ENCODE data around the gene RAB42. TPM values are rescaled to one million over a fixed set of nuclear protein-coding genes. Genes with fewer than 3 reads are reported as not detected.
"Not testable (repeated sequence)": the region's sequence is repeated elsewhere in the genome, so short reads cannot be mapped to it uniquely, and the experiment has no call there.

The RAB42 gene
- total RNA-seq, 1 donor from 2014 or later: 1.5 TPM

DNA sequence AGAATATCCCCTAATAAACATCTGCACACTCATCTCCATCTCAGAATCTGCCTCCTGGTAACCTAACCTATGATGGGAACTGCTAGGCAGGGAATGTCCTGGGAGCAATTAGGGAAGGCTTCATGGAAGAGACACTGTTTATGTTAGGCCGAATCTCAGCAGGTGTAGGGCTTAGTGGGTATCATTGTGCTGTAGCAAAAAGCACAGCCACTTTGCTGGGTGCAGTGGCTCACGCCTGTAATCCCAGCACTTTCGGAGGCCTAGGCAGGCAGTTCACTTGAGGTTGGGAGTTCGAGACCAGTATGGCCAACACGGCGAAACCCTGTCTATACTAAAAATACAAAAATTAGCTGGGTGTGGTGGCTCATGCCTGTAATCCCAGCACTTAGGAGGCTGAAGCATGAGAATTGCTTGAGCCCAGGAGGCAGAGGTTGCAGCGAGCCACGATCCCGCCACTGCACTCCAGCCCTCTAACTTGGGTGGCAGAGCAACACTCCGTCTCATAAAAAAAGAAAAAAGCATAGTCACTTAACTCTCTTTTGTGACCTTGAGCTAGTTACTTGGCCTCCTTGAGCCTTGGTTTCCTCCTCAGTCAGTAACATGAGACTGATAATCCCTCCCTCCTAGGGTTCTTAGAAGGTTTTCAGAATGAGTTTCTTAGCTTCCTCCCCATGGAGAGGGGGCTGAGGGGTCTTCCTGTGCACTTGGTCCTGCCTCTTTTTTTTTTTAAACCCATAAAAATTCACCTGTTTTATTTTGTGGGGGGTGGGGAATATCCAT, 3.5 kb downstream of the RAB42 start:
- Mint-ChIP-seq H3K9me3 (no peaks in the 10 kb centered on the region), H3K36me3 (ENCODE audit: low read depth) (no peaks in the 10 kb centered on the region), H3K4me1 (peaks cover 4% of the 10 kb centered on the region), H3K27me3 (ENCODE audit: low read depth) (peaks cover 7% of the 10 kb centered on the region), H3K4me3 (peak overlapping the region; percentile 25), H3K27ac (ENCODE audit: unreplicated experiment) (no peak overlapping the region)
- TF ChIP-seq, protein P1, sequence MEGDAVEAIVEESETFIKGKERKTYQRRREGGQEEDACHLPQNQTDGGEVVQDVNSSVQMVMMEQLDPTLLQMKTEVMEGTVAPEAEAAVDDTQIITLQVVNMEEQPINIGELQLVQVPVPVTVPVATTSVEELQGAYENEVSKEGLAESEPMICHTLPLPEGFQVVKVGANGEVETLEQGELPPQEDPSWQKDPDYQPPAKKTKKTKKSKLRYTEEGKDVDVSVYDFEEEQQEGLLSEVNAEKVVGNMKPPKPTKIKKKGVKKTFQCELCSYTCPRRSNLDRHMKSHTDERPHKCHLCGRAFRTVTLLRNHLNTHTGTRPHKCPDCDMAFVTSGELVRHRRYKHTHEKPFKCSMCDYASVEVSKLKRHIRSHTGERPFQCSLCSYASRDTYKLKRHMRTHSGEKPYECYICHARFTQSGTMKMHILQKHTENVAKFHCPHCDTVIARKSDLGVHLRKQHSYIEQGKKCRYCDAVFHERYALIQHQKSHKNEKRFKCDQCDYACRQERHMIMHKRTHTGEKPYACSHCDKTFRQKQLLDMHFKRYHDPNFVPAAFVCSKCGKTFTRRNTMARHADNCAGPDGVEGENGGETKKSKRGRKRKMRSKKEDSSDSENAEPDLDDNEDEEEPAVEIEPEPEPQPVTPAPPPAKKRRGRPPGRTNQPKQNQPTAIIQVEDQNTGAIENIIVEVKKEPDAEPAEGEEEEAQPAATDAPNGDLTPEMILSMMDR (conservative IDR thresholded peaks at IDR 0.05): no peak
- DNase-seq (ENCODE audit: low read depth, low spot score): no peak

DNA sequence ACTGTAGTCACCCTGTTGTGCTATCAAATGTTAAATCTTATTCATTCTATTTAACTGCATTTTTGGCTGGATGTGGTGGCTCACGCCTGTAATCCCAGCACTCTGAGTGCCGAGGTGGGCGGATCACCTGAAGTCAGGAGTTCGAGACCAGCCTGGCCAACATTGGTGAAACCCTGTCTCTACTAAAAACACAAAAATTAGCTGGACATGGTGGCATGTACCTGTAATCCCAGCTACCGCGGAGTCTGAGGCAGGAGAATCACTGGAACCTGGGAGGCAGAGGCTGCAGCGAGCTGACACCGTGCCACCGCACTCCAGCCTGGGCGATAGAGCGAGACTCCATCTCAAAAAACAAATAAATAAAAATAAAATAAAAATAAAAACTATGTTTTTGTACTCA, 4.2 kb downstream of the RAB42 start:
- not testable (repeated sequence) for DNase-seq (ENCODE audit: low read depth, low spot score); H3K4me3 Mint-ChIP-seq; H3K9me3 Mint-ChIP-seq; H3K27ac Mint-ChIP-seq (ENCODE audit: unreplicated experiment); H3K36me3 Mint-ChIP-seq (ENCODE audit: low read depth); H3K27me3 Mint-ChIP-seq (ENCODE audit: low read depth); H3K4me1 Mint-ChIP-seq

DNA sequence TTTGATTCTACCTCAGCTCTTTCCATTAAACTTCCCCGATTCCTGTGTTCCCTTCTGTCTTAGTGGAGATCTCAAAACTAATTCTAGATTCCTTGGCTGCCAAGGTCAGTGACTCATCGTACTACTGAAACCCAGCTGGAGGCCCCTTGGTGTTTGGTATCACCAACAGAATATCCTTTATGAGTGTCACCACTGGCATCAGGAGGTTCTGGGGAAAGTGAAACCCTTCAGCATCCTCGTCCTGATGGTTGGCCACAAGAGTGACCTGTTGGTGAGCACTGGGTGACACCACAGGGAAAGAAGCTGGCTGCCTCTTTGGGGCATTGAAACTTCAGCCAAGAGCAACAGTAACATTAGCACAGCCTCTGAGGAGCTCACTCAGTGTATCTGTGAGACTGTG, 9.6 kb downstream of the RAB42 start:
- H3K4me1 Mint-ChIP-seq: peaks cover 12% of the 10 kb centered on the region
- H3K27ac Mint-ChIP-seq (ENCODE audit: unreplicated experiment): no peak overlapping the region
- no peak for DNase-seq (ENCODE audit: low read depth, low spot score)
- no peaks in the 10 kb centered on the region for H3K9me3 Mint-ChIP-seq
- H3K27me3 Mint-ChIP-seq (ENCODE audit: low read depth): no peaks in the 10 kb centered on the region
- no peaks in the 10 kb centered on the region for H3K36me3 Mint-ChIP-seq (ENCODE audit: low read depth)
- no peak overlapping the region for H3K4me3 Mint-ChIP-seq
- TF ChIP-seq, protein P1 (conservative IDR thresholded peaks at IDR 0.05): no peak

DNA sequence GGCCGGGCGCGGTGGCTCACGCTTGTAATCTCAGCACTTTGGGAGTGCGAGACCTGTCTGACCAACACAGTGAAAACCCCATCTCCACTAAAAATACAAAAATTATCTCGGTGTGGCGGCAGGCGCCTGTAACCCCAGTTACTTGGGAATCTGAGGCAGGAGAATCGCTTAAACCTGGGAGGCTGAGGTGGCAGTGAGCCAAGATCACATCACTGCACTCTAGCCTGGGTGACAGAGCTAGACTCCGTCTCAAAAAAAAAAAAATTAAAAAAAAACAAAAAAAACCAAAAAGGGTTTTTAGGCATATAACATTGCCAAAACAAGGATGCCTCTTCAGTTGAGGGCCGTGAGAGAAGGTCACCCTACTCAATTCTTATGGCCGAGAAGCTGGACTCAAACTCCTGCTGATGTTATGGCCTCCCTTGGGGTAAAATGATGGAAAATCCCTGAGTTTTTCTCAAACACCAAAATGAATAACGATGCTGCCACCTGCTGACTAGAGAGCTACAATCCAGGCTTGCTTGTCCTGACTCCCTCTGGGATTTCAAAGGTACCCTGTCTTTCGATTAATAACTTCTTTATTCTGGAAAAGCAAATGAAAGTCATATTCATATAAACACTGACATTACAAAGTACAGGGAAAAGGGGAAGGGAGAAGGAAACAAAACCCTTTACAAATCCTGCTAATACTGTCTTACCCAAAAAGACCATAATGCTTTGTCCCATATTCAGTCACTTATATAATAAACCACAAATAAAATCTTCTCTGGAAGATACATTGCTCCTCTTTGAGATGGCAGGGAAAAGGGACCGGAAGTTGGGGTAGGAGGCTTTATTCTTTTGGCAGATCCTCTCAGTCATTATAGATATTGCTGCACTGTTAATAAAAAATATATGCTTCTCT, 10.7 kb downstream of the RAB42 start:
- Mint-ChIP-seq H3K4me1 (peaks cover 12% of the 10 kb centered on the region), H3K36me3 (ENCODE audit: low read depth) (no peaks in the 10 kb centered on the region), H3K4me3 (no peak overlapping the region), H3K27ac (ENCODE audit: unreplicated experiment) (peak overlapping the region; percentile 15), H3K9me3 (no peaks in the 10 kb centered on the region), H3K27me3 (ENCODE audit: low read depth) (no peaks in the 10 kb centered on the region)
- peak; percentile 64 for DNase-seq (ENCODE audit: low read depth, low spot score)
- TF ChIP-seq, protein P1 (conservative IDR thresholded peaks at IDR 0.05): peak; percentile 86

DNA sequence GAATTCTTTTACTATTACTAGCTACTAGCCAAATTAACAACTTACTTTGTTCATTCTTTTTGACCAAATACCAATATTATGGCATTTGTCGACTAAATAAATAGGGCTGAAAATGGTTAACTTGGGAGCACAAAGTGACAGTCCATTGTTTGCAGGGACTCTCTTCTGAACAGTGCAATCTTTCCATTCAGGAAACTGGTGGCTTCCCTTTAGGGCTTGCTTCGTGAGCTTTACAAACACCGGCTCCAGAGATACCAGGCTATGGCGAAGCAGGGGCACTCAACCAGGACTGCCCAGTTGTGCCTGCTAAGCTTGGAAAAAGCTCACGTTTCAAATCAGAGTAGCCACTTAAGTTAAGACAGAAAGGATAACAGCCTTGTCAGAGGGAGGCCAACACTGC, 12.3 kb downstream of the RAB42 start:
- Mint-ChIP-seq H3K27me3 (ENCODE audit: low read depth) (no peaks in the 10 kb centered on the region), H3K27ac (ENCODE audit: unreplicated experiment) (no peak overlapping the region), H3K4me1 (peaks cover 12% of the 10 kb centered on the region), H3K9me3 (no peaks in the 10 kb centered on the region), H3K36me3 (ENCODE audit: low read depth) (no peaks in the 10 kb centered on the region), H3K4me3 (no peak overlapping the region)
- TF ChIP-seq, protein P1 (conservative IDR thresholded peaks at IDR 0.05): no peak
- no peak for DNase-seq (ENCODE audit: low read depth, low spot score)

DNA sequence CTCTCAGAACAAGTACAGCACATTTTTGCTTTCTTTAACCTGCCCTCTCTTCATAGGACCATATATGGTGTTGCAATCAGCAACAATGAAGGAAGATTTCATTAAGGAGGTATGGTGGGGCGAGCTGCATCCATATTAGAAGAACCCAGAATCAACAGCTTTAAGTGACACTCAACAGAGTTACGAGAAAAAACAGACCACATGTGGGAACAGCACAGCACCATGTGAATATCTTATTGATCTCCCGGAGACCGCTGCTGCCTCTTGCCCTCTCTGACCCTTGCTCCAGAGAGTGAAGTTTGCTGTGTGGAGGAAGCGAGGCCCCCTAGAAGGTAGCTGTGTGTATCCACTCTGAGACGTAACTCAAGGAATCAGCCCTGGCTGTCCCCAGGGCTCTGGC, 12.9 kb downstream of the RAB42 start:
- Mint-ChIP-seq H3K27me3 (ENCODE audit: low read depth) (no peaks in the 10 kb centered on the region), H3K36me3 (ENCODE audit: low read depth) (no peaks in the 10 kb centered on the region), H3K4me1 (peaks cover 12% of the 10 kb centered on the region), H3K9me3 (no peaks in the 10 kb centered on the region), H3K4me3 (no peak overlapping the region), H3K27ac (ENCODE audit: unreplicated experiment) (no peak overlapping the region)
- DNase-seq (ENCODE audit: low read depth, low spot score): no peak
- TF ChIP-seq, protein P1 (conservative IDR thresholded peaks at IDR 0.05): no peak

Measured in neural crest cell (in vitro differentiated cells).